Measurements from ENCODE around the gene ATF5. TPM values are rescaled to one million over a fixed set of nuclear protein-coding genes. Genes with fewer than 3 reads are reported as not detected.

Gene ATF5
- total RNA-seq, 2 experiments from 2014 or later: 265 to 527 TPM

DNA sequence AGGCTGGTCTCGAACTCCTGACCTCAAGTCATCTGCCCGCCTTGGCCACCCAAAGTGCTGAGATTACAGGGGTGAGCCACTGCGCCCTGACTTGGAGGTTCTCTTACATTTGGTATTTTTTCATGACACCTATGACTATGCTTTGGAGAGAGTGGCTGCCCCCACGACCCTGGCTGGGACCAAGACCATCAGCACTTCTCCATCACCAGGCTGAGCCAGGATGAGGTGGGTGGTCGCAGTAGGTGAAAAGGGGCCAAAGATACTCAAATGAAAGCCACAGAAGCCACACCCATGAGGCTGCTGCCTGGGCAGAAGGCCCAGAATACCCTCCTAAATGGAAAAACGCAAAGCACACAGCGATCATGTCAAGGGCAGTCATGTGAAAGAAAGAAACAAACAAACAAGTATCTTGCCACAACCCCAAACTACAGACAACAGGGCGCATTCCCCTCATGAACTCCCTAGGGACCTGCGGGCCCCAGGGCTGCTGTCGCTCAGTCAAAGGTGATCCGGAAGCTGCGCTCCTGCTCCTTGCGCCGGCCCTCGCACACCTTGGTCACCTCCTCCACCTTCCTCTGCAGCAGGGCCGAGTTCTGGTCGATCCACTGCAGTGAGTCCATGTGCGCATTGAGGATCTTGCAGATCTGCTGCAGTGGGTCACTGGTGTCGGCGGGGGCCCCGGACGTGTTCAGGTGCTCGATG lies 21.1 kb upstream of the ATF5 start:
- peaks cover 10% of the 10 kb centered on the region; the same call in 1 of the 2 replicates for H4K20me1 ChIP-seq (ENCODE audit: insufficient read depth, low read length)
- DNase-seq (ENCODE audit: low spot score): no peak
- H3K79me2 ChIP-seq (ENCODE audit: insufficient read depth, low read depth, low read length): peaks cover 13% of the 10 kb centered on the region; the same call in 1 of the 2 replicates
- H3K4me3 ChIP-seq (ENCODE audit: low read depth, low read length, poor library complexity, severe bottlenecking): no peak overlapping the region
- H2AFZ ChIP-seq (ENCODE audit: low read length): no peak overlapping the region
- ChIA-PET POLR2A (interaction anchor here (1.3 kb wide), 1 partner anchor 22 kb away, joined by 3 read pairs; the partner anchor contains the start of gene NUP62), CTCF (ENCODE audit: unreplicated experiment) (no interaction called here)
- intact Hi-C loops (cut with micrococcal nuclease; ENCODE audit: unreplicated experiment): no loop called here
- BruUV-seq (replicated peaks): no TSS peak
- TF ChIP-seq, protein P1, sequence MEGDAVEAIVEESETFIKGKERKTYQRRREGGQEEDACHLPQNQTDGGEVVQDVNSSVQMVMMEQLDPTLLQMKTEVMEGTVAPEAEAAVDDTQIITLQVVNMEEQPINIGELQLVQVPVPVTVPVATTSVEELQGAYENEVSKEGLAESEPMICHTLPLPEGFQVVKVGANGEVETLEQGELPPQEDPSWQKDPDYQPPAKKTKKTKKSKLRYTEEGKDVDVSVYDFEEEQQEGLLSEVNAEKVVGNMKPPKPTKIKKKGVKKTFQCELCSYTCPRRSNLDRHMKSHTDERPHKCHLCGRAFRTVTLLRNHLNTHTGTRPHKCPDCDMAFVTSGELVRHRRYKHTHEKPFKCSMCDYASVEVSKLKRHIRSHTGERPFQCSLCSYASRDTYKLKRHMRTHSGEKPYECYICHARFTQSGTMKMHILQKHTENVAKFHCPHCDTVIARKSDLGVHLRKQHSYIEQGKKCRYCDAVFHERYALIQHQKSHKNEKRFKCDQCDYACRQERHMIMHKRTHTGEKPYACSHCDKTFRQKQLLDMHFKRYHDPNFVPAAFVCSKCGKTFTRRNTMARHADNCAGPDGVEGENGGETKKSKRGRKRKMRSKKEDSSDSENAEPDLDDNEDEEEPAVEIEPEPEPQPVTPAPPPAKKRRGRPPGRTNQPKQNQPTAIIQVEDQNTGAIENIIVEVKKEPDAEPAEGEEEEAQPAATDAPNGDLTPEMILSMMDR (conservative IDR thresholded peaks at IDR 0.05; ENCODE audit: low read length): no peak
- H3K9me3 ChIP-seq (ENCODE audit: low read length): no peaks in the 10 kb centered on the region
- peaks cover 52% of the 10 kb centered on the region for H3K4me1 ChIP-seq (ENCODE audit: insufficient read depth, low read length, poor library complexity, severe bottlenecking)
- no peak overlapping the region for H3K4me2 ChIP-seq (ENCODE audit: low read length)
- H3K9me2 ChIP-seq (ENCODE audit: insufficient read depth, low read length): no peaks in the 10 kb centered on the region
- peaks cover 71% of the 10 kb centered on the region for H3K36me3 ChIP-seq (ENCODE audit: insufficient read depth, low read length)
- no peak overlapping the region for H3K27ac ChIP-seq (ENCODE audit: low read depth, low read length, poor library complexity, severe bottlenecking)

DNA sequence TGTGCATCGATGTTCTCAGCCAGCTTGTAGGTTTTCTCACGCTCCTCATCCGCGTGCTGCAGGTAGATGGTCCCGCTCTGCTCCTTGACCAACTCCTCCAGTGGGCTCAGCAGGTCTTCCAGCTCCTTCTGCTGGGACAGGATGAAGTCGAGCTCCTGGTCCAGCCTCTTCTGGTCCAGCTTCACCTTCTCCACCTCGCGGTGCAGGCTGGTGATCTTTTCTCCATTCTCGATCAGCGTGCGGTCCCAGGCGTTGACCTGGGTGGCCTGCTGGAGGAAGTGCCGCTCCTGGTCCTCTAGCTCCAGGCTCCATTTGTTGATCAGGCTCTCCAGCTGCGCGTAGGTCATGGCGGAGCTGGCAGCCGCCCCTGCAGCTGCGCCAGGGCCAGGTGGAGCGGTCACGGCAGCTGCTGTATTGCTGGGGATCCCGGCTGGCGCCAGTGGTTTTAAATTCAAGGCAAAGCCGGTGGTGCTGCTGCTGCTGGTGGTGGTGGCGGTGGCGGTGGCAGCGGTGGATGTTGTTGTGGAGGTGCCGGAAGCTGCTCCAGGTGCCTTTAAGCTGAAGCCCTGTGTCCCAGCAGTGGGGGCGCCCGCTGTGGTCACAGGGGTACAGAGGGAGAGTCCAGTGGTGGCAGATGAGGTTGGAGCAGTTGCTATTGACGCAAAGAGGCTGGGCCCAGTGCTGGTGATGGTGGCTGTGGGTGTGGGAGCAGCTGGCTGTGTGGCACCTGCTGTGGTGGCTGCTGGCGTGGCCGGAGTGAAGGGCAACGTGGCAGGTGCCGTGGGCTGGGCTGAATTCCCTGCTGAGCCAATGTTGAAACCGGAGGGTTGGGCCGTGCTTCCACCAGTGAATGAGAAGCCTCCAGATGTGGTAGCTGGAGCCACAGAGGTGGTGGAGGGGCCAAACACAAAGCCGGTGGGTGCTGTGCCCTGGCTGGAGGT lies 20.3 kb upstream of the ATF5 start:
- ChIA-PET POLR2A (interaction anchor here (1.3 kb wide), 1 partner anchor 21 kb away, joined by 3 read pairs; the partner anchor contains the start of gene NUP62), CTCF (ENCODE audit: unreplicated experiment) (no interaction called here)
- H2AFZ ChIP-seq (ENCODE audit: low read length): no peak overlapping the region
- peaks cover 10% of the 10 kb centered on the region; the same call in 1 of the 2 replicates for H4K20me1 ChIP-seq (ENCODE audit: insufficient read depth, low read length)
- no peak for DNase-seq (ENCODE audit: low spot score)
- TF ChIP-seq, protein P1 (conservative IDR thresholded peaks at IDR 0.05; ENCODE audit: low read length): no peak
- TF ChIP-seq EZH2phosphoT487 (IDR thresholded peaks at IDR 0.05; ENCODE audit: borderline replicate concordance, low read depth, low read length): no peak
- H3K4me1 ChIP-seq (ENCODE audit: insufficient read depth, low read length, poor library complexity, severe bottlenecking): peaks cover 46% of the 10 kb centered on the region
- no peak overlapping the region for H3K4me3 ChIP-seq (ENCODE audit: low read depth, low read length, poor library complexity, severe bottlenecking)
- H3K9me3 ChIP-seq (ENCODE audit: low read length): no peaks in the 10 kb centered on the region
- no TSS peak for BruUV-seq (replicated peaks)
- H3K4me2 ChIP-seq (ENCODE audit: low read length): no peak overlapping the region
- no peaks in the 10 kb centered on the region for H3K9me2 ChIP-seq (ENCODE audit: insufficient read depth, low read length)
- no peak overlapping the region for H3K27ac ChIP-seq (ENCODE audit: low read depth, low read length, poor library complexity, severe bottlenecking)
- H3K79me2 ChIP-seq (ENCODE audit: insufficient read depth, low read depth, low read length): peaks cover 13% of the 10 kb centered on the region; the same call in 1 of the 2 replicates
- peaks cover 79% of the 10 kb centered on the region for H3K36me3 ChIP-seq (ENCODE audit: insufficient read depth, low read length)
- intact Hi-C loops (cut with micrococcal nuclease; ENCODE audit: unreplicated experiment): no loop called here
